Activated B cell treated with CpG ODN at 0.5 μM for 24 hours (primary cell): ENCODE results near the gene SHFL. TPM values are rescaled to one million over a fixed set of nuclear protein-coding genes. Genes with fewer than 3 reads are reported as not detected.

Experiments
- ATAC-seq: fragments of 200-7000 bp; cut with Tn5 transposase; one replicate; pipeline ENCODE4 v1.10.0; 2021; ENCODE audit warnings: low read depth, mild to moderate bottlenecking, moderate library complexity
- CTCF ChIA-PET: fragments of 350-600 bp; sonication (Branson Sonifier 250); formaldehyde crosslinking; loops from one replicate; lab custom pipeline; 2021; ENCODE audit warnings: antibody characterized with exemption; lab: Charles Lee
- POLR2A ChIA-PET: fragments of 350-600 bp; sonication (Branson Sonifier 250); formaldehyde crosslinking; loops from one replicate; lab custom pipeline; 2021; ENCODE audit warnings: antibody characterized with exemption; lab: Charles Lee
- DNase-seq: peaks from one replicate; pipeline ENCODE4 v3.0.0; 2022
- H3K27ac Mint-ChIP-seq: one replicate; pipeline ENCODE4 v1.8.0; 2020; ENCODE audit warnings: mixed read lengths
- H3K27me3 Mint-ChIP-seq: one replicate; pipeline ENCODE4 v1.8.0; 2021; ENCODE audit warnings: mixed read lengths
- H3K36me3 Mint-ChIP-seq: one replicate; pipeline ENCODE4 v1.8.0; 2021; ENCODE audit warnings: low read depth, mixed read lengths
- H3K4me1 Mint-ChIP-seq: one replicate; pipeline ENCODE4 v1.8.0; 2021; ENCODE audit warnings: mixed read lengths
- H3K4me3 Mint-ChIP-seq: one replicate; pipeline ENCODE4 v1.8.0; 2020; ENCODE audit warnings: mild to moderate bottlenecking, mixed read lengths
- H3K9me3 Mint-ChIP-seq: one replicate; pipeline ENCODE4 v1.8.0; 2020; ENCODE audit warnings: mixed read lengths
- intact Hi-C: fragments of 100-400 bp; cut with micrococcal nuclease; formaldehyde crosslinking; loops from one replicate; pipeline ENCODE4 v1.15.1; 2024
- total RNA-seq: library from RNA; stranded (reverse); gene quantifications from 2 replicates; pipeline ENCODE4 v1.2.3, GENCODE V29; 2022
- TF ChIP-seq, protein P1 (sequence below): fragments of 200-600 bp; IDR thresholded peaks from one replicate; pipeline ENCODE4 v1.8.0; 2022; ENCODE audit warnings: antibody characterized with exemption, mild to moderate bottlenecking

The SHFL gene
- total RNA-seq, 1 donor from 2014 or later, result 61.3 TPM

DNA sequence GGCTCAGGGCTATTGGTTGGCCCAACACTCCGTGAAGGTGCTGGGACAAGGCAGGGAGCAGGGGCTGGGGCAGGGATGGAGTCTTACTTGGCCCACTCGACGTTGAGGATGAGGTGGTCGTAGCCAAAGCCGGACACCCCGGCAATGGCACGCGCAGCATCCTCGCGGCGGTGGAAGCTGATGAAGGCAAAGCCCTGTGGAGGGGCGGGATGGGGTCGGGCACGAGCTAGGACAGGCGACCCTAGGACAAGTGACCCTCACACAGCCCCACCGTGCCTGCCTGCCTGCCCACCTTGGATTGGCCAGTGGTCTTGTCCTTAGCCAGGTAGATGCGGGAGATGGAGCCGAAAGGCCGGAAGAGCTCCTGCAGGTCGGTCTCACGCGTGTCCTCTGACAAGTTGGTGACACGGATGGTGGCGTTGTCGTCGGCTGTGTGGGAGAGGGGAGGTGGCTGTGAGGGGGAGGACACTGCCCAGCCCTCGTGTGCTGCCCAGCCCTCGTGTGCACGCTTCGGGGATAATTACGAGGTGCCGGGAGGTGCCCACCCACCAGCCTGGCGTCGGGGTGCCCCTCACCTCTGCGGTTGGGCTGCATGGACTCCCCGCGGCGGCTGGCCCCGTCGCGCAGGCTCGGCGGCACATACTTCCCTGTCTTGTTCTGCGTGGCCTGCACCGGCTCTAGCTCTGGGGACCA, 29.4 kb downstream of the SHFL start:
- ChIA-PET CTCF (interaction anchor here (1.4 to 1.5 kb wide), 3 partner anchors 15 to 279 kb away, joined by 3 to 4 read pairs (median 3); no protein-coding TSS in a partner anchor), POLR2A (interaction anchor here (0.6 to 10.3 kb wide), 3 partner anchors 9 to 194 kb away, joined by 4 to 297 read pairs (median 26); partner anchors contain the start of genes ANGPTL6 and PPAN)
- TF ChIP-seq, protein P1, sequence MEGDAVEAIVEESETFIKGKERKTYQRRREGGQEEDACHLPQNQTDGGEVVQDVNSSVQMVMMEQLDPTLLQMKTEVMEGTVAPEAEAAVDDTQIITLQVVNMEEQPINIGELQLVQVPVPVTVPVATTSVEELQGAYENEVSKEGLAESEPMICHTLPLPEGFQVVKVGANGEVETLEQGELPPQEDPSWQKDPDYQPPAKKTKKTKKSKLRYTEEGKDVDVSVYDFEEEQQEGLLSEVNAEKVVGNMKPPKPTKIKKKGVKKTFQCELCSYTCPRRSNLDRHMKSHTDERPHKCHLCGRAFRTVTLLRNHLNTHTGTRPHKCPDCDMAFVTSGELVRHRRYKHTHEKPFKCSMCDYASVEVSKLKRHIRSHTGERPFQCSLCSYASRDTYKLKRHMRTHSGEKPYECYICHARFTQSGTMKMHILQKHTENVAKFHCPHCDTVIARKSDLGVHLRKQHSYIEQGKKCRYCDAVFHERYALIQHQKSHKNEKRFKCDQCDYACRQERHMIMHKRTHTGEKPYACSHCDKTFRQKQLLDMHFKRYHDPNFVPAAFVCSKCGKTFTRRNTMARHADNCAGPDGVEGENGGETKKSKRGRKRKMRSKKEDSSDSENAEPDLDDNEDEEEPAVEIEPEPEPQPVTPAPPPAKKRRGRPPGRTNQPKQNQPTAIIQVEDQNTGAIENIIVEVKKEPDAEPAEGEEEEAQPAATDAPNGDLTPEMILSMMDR, result no peak
- no peaks in the 10 kb centered on the region for H3K9me3 Mint-ChIP-seq
- H3K27me3 Mint-ChIP-seq, result no peaks in the 10 kb centered on the region
- no peak overlapping the region for H3K4me3 Mint-ChIP-seq
- DNase-seq, result no peak
- intact Hi-C loops, result no loop called here
- H3K36me3 Mint-ChIP-seq, result peaks cover 55% of the 10 kb centered on the region
- peaks cover 46% of the 10 kb centered on the region for H3K4me1 Mint-ChIP-seq
- no peak overlapping the region for H3K27ac Mint-ChIP-seq
- ATAC-seq, result no peak

DNA sequence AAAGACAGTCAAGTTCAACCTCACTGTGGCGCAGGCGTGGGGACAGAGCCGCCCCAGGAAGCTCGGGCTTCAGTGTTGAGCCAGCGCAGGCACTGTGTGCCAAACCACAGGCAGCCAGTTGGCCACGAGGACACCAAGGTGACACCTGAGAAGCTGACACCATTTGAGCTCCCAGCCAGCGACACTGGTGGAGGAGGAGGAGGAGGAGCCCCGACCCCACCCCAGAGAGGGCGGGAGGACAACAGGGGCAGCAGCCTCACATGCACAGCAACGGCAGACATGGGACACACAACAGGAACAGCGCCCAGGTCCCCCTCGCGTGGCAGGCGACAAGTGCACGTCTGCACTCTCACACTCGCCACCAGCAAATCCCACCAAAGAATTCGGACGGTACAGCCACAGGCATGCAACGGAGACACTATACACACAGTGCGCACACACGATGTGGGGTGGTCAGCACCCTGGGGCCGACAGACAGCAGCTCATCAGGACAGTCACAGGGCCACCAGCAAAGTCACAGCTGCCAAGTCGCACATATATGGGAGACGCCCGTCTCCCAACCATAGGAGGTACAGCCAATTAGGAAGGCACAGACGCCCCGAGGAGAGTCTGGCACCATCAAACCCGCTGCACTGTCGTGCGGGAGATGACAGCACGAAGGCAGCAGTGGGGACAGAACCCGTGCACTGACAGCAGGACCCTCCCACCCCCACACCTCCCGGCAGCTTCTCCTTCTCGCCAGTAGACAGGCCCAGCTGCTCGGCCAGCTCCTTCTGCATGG, 30.2 kb downstream of the SHFL start:
- peaks cover 49% of the 10 kb centered on the region for H3K36me3 Mint-ChIP-seq
- no peak for DNase-seq
- no peaks in the 10 kb centered on the region for H3K9me3 Mint-ChIP-seq
- TF ChIP-seq, protein P1, result no peak
- intact Hi-C loops, result no loop called here
- ATAC-seq, result no peak
- H3K4me1 Mint-ChIP-seq, result peaks cover 44% of the 10 kb centered on the region
- H3K4me3 Mint-ChIP-seq, result no peak overlapping the region
- CTCF ChIA-PET, result interaction anchor here (1.4 to 1.5 kb wide), 3 partner anchors 16 to 280 kb away, joined by 3 to 4 read pairs (median 3); no protein-coding TSS in a partner anchor
- POLR2A ChIA-PET, result interaction anchor here (5.5 to 10.3 kb wide), 2 partner anchors 10 to 16 kb away, joined by 26 to 297 read pairs; partner anchors contain the start of genes ANGPTL6 and PPAN
- no peak overlapping the region for H3K27ac Mint-ChIP-seq
- no peaks in the 10 kb centered on the region for H3K27me3 Mint-ChIP-seq

DNA sequence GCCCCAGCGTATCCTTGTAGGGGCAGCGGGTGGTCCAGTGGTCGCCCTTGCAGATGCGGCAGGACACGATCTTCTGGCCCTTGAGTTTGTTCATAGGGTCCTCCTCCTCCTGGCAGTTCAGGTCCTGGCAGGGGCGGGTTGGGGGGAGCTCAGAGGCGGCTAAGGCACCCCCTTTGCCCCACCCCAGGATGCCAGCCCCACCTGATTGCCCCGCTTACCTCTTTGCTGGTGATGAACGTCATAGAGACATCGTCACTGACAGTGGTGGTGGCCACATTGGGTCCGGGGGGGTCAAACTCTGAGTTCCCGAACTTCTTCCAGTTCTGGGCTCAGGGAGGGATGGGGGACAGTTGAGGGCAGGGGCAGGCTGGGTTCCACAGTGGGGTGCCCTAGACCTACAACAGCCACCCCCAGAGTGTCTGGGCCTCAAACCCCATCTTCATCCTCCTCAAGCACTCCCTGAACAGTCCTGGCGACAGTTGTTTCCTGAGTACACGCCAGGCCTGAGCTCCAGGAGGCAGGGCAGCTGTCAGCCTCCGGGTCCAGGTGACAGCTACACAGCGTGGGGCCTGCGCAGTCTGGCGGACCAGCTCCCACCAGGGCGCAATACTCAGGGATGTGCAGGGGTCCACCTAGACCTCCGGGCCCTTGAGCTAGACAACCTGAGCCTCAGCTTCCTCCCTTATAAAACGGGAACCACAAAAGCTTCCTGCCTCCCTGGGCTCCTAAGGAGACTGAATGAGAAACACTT, 30.9 kb downstream of the SHFL start:
- POLR2A ChIA-PET, result interaction anchor here (1.2 to 10.3 kb wide), 3 partner anchors 8 to 17 kb away, joined by 5 to 297 read pairs (median 26); partner anchors contain the start of genes ANGPTL6 and PPAN
- H3K4me3 Mint-ChIP-seq, result no peak overlapping the region
- no peaks in the 10 kb centered on the region for H3K9me3 Mint-ChIP-seq
- intact Hi-C loops, result no loop called here
- DNase-seq (no peak), ATAC-seq (no peak)
- TF ChIP-seq, protein P1, result no peak
- peaks cover 39% of the 10 kb centered on the region for H3K4me1 Mint-ChIP-seq
- no peaks in the 10 kb centered on the region for H3K27me3 Mint-ChIP-seq
- CTCF ChIA-PET, result interaction anchor here (1.4 kb wide), 1 partner anchor 281 kb away, joined by 3 read pairs; no protein-coding TSS in a partner anchor
- H3K27ac Mint-ChIP-seq, result no peak overlapping the region
- peaks cover 46% of the 10 kb centered on the region for H3K36me3 Mint-ChIP-seq

DNA sequence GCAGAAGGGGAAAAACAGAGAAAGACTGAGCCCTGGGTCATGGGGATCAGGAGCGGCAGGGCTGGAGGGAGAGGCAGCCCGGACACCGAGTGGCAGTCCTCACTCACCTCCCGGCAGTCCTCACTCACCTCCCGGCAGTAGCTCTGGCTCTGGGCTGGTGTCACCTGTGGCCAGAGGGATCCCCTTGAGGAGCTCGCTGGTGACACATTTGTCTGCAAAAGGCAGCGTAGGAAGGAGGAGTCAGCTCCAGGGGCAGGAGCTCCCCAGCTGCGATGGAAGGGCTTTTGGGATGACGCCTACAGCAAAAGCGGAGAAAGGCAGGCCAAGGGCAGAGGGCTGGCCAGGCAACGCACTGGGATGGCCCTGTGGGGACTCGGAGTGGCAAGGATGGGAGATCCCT, 32.8 kb downstream of the SHFL start:
- CTCF ChIA-PET, result interaction anchor here (0.6 to 1.0 kb wide), 2 partner anchors 11 to 131 kb away, joined by 3 read pairs; no protein-coding TSS in a partner anchor
- Mint-ChIP-seq H3K4me1 (peaks cover 29% of the 10 kb centered on the region), H3K4me3 (peak overlapping the region; percentile 92), H3K27ac (peak overlapping the region; percentile 66), H3K27me3 (no peaks in the 10 kb centered on the region), H3K9me3 (no peaks in the 10 kb centered on the region), H3K36me3 (peaks cover 43% of the 10 kb centered on the region)
- POLR2A ChIA-PET, result interaction anchor here (0.6 to 10.3 kb wide), 6 partner anchors 11 to 114 kb away, joined by 3 to 297 read pairs (median 4); partner anchors contain the start of genes ANGPTL6 and PPAN
- TF ChIP-seq, protein P1, result no peak
- no peak for ATAC-seq
- DNase-seq, result no peak
- intact Hi-C loops, result no loop called here
